HG03159 (cell line): Measurements from ENCODE around the gene SEMA5A.

Experiments used
- ATAC-seq: cut with Tn5 transposase; IDR thresholded peaks from one replicate; pipeline ENCODE4 v1.9.1; 2021; ENCODE audit warnings: mild to moderate bottlenecking, moderate library complexity; ENCODE audit not compliant: unreplicated experiment

Gene SEMA5A

DNA sequence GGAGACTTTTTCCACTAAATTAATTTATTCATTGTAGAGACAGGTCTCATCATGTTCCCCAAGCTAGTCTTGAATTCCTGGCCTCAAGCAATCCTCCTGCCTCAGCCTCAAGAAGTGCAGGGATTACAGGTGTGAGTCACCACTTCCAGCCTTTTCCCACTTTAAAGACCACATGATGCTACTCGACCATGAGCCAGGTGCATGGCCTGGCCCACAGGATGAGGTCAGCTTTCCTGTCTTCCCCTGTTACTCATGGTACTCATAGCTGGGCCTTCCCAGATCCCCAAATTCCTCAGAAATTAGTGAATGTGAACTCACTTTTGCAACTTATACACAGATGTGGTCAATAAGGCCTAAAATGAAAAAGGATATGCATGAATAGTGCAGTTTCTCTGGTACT lies 395.9 kb downstream of the SEMA5A start:
- ATAC-seq = no peak

GRCh38 chr5:9148242-9148641 lies 397.6 kb downstream of the SEMA5A start:
- no peak for ATAC-seq

DNA sequence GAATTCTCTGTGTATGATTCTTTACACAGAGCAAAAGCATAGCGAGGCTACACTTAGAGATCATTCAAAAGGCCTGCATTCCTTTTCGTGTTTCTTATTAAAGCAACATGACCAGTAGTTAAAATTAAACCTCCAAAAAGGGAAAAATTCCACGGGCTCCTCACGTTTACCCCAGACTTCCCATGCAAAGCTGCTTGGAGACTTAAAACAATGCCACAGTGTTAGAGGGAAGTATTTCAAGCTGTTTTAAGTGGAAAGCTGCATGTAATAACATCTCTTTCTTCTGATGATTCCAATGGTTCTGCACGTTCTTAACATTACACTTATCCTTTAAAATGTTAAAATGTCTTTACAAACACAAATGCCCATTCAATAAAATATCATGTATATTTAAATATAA lies 405.2 kb downstream of the SEMA5A start:
- no peak for ATAC-seq

GRCh38 chr5:9140202-9140601 lies 405.7 kb downstream of the SEMA5A start:
- no peak for ATAC-seq

DNA sequence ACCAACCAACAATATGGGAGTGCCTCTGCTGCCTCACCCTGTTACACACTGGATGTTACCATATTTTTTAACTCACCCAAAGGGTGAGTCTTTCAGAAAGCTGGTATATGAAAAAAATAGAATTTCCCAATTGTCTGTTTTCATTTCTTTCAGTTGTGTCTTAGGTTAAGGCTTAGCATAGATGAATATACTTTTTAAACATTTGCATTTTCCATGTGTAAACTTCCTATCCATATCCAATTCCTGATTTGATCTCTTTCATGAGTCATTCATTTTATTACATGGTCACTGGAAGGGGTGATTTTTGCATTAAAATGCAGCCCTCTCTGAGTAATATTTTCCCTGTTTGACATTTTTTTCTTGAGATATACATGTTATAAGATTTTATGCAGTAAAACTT lies 406.5 kb downstream of the SEMA5A start:
- ATAC-seq = no peak

- ATAC-seq = no peak
These were observed 417.7 kb downstream of the SEMA5A start for GRCh38 chr5:9128136-9128535.

GRCh38 chr5:9126490-9126889 lies 419.4 kb downstream of the SEMA5A start:
- ATAC-seq = no peak

GRCh38 chr5:9125852-9126251 lies 420.0 kb downstream of the SEMA5A start:
- peak; percentile 73 for ATAC-seq

DNA sequence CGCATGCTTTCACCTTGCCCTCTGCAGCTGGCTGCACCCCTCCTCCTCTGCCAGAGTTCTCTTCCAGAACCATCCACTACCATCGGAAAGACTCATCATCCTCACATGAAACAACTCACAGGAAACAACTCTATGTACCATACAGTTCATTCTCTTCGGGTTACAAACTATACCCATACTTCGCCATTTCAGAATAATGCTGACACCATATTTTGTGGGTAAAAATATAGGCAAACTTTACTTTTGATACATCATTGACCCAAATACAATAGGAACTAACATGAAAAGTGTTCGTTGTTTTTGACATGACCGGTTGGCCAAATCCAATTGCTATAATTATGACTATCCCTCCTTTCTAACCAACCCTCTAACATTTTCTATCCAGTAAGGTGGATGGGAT lies 421.0 kb downstream of the SEMA5A start:
- no peak for ATAC-seq

DNA sequence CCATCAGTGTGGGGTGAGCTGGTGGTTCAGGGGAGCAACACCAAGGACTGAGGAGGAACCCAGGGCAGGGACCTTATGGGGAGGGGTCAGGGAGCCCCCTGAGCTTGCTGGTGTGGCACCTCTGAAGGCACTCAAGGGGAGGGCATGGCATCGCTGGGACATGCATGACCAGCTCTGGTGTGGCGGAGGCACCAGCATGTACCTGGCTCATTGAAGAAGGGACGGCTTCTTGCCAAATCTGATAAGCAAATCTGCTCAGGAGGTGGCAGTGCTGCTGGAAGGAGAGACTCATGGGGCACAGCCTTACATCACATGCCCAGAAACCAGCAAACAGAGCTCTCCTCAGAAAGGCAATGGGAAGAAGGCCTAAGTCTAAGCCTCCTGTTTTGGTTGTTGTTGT lies 421.8 kb downstream of the SEMA5A start:
- no peak for ATAC-seq

- no peak for ATAC-seq
These were observed 423.3 kb downstream of the SEMA5A start for GRCh38 chr5:9122528-9122927.

DNA sequence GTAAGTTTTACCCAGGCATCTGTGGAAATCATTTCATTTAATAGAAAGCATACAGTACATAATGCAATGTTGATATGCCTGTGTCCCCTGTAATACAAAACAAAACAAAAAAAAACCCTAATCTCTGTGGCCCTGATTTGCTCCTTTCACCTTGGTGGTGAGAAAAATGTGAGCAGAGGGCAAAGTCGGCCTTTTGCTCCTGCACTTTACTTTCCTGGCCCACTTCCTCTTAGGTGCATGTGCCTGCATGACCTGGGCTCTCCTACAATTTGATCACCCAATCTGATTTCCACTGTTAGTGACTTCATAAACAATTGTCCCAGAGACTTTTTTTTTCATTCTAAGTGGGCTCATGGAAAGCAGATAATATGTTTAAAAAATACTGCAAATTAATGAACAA lies 424.3 kb downstream of the SEMA5A start:
- no peak for ATAC-seq

DNA sequence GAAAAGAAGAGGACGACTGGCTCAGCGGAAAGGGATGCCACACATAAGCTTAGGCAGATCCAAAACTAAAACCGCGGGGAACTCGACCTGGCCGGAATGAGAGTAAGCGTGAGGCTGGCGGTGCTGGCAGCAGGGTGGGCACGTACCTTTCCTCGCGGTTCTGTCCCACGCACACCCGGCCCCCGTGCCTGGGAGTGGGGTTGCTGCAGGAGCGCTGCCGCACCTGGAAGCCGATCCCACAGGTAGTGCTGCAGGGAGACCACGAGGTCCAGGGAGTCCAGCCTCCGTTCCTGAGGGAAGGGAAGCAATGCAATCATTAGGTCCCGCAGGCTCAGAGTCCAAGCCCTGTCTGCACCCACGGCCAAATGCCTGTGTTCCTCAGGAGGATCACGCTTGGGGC lies 427.0 kb downstream of the SEMA5A start:
- ATAC-seq = no peak

DNA sequence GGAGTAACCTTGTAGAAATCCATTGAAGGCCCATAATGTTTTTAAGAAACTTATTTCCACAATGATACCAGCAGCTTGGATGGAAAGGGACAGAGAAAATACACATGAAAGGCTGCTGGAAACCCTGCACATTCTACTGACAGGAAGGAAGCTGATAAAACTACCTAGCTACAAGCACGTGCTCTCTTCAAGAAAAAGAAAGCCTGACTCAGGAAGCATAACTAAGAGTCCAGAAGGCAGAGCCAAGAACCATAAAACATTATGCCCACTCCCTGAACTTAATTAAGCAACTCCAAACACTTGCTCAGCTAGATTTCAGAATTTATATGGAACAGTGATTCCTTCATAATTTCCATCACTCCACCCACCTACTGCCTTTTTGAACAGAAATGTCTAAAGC lies 430.8 kb downstream of the SEMA5A start:
- ATAC-seq = no peak

- ATAC-seq = no peak
These were observed 433.2 kb downstream of the SEMA5A start for GRCh38 chr5:9112520-9113291.

- no peak for ATAC-seq
These were observed 437.7 kb downstream of the SEMA5A start for GRCh38 chr5:9108162-9108561.

DNA sequence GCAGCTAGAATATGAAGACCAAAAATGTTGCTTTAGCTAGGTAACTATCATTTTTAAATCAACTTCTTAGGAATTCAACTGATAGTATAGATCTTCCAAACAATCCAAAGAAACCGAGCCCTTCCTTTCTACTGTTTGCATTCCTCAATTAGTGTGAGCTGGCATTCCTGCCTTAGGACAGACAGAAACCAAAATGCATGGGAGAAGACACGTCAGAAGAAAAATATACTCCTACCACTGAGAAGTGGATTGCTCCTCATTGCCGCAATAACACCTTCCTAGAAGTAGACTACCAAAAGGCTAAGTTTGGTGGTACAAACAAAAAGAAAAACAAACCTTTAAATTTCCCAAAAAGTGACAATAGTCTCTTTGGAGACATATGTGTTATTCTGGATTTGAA lies 440.0 kb downstream of the SEMA5A start:
- ATAC-seq = no peak

- no peak for ATAC-seq
These were observed 441.1 kb downstream of the SEMA5A start for GRCh38 chr5:9104571-9105339.

GRCh38 chr5:9103290-9103689 lies 442.6 kb downstream of the SEMA5A start:
- ATAC-seq = no peak

DNA sequence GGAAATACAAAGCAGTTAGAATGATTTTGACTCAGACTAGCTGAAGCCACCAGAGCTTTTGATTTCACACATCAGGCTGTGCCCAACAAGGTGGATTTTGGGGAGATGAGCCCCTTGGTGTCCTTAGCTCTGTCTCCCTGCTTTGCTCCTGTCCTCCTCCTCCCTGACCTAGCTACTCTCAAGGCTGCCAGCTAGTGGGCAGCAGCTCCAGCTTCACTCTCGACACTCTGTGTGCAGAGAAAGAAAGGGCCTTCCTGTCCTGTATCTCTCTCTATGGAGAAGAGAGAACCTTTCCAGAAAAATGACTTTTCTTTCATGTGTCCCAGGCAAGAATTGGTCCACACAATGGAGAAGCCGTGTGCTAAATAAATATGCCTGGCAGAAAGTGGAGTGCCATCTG lies 446.2 kb downstream of the SEMA5A start:
- ATAC-seq = no peak

GRCh38 chr5:9098990-9099389 lies 446.9 kb downstream of the SEMA5A start:
- ATAC-seq = no peak

- no peak for ATAC-seq
These were observed 451.3 kb downstream of the SEMA5A start for GRCh38 chr5:9094582-9094981.
